Measurements from ENCODE around the gene UBALD2. TPM values are rescaled to one million over a fixed set of nuclear protein-coding genes. Genes with fewer than 3 reads are reported as not detected.

UBALD2 gene
- total RNA-seq, 1 donor from 2014 or later, result 212 TPM

DNA sequence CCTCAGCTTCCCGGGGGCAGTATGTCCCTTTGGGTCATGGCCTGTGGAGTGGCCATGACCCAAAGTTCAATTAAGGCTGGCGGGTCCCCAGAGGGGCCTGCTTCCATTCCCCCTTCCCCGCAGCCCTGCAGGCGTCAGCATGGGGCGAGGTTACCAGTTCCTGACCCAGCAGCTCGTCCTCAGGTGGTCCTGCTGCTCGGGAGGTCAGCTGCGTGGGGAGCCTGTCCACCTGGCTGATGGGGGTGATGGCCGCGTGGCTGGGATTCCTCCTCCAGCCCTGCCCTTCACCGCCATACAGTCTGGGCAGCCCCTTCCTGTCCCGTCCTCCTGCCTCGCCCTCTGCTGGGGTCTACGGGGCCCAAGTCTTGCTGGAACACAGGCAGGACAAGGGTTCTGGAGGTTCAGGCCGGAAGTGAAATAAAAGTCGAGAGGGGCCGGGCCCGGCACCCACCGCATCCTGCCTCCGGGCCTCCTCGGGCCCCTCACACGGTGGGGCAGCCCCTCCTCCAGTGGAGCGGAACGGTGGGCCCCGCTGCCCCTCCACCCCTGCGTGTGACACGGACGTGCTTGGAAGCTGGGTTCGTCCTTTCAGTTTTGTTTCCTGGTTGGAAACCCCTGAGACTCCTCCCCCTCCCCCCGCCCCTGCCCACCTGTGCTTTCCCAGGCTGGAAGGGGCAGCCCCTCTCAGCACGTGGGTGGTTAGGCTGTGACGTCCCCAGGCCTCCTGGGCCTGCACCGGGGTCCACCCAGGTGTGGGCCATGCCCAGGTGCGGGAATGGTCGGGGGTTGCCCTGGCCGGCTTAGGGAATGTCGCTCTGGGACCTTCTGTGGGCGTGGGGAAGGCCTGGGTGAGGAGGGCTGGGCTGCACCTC, 6.8 kb downstream of the UBALD2 start:
- intact Hi-C loops (cut with micrococcal nuclease), result loop anchor here (1.0 to 5.0 kb wide), 6 partner anchors 8 to 201 kb away; partner anchors contain the start of gene FOXJ1
- H3K36me3 Mint-ChIP-seq (ENCODE audit: low read depth), result peaks cover 40% of the 10 kb centered on the region
- DNase-seq (ENCODE audit: low spot score), result peak; percentile 69
- peak overlapping the region; percentile 79 for H3K4me3 Mint-ChIP-seq (ENCODE audit: low read depth)
- H3K27me3 Mint-ChIP-seq (ENCODE audit: low read depth), result no peaks in the 10 kb centered on the region
- H3K27ac Mint-ChIP-seq, result peak overlapping the region; percentile 90
- peaks cover 47% of the 10 kb centered on the region for H3K4me1 Mint-ChIP-seq (ENCODE audit: low read depth)
- no peaks in the 10 kb centered on the region for H3K9me3 Mint-ChIP-seq

GRCh38 chr17:76272541-76273444, 7.6 kb downstream of the UBALD2 start:
- Mint-ChIP-seq H3K9me3 (no peaks in the 10 kb centered on the region), H3K4me3 (ENCODE audit: low read depth) (peak overlapping the region; percentile 79), H3K27ac (peak overlapping the region; percentile 90), H3K27me3 (ENCODE audit: low read depth) (no peaks in the 10 kb centered on the region), H3K4me1 (ENCODE audit: low read depth) (peaks cover 48% of the 10 kb centered on the region), H3K36me3 (ENCODE audit: low read depth) (peaks cover 33% of the 10 kb centered on the region)
- intact Hi-C loops (cut with micrococcal nuclease), result loop anchor here (1.0 to 5.0 kb wide), 6 partner anchors 8 to 202 kb away; partner anchors contain the start of gene FOXJ1
- no peak for DNase-seq (ENCODE audit: low spot score)

- H3K9me3 Mint-ChIP-seq, result no peaks in the 10 kb centered on the region
- H3K36me3 Mint-ChIP-seq (ENCODE audit: low read depth), result peaks cover 27% of the 10 kb centered on the region
- no peak for DNase-seq (ENCODE audit: low spot score)
- peak overlapping the region; percentile 90 for H3K27ac Mint-ChIP-seq
- H3K27me3 Mint-ChIP-seq (ENCODE audit: low read depth), result no peaks in the 10 kb centered on the region
- no peak overlapping the region for H3K4me3 Mint-ChIP-seq (ENCODE audit: low read depth)
- intact Hi-C loops (cut with micrococcal nuclease), result loop anchor here (2.0 to 5.0 kb wide), 4 partner anchors 41 to 203 kb away; partner anchors contain the start of gene FOXJ1
- peaks cover 43% of the 10 kb centered on the region for H3K4me1 Mint-ChIP-seq (ENCODE audit: low read depth)
These were observed 8.4 kb downstream of the UBALD2 start for GRCh38 chr17:76273445-76274111.

DNA sequence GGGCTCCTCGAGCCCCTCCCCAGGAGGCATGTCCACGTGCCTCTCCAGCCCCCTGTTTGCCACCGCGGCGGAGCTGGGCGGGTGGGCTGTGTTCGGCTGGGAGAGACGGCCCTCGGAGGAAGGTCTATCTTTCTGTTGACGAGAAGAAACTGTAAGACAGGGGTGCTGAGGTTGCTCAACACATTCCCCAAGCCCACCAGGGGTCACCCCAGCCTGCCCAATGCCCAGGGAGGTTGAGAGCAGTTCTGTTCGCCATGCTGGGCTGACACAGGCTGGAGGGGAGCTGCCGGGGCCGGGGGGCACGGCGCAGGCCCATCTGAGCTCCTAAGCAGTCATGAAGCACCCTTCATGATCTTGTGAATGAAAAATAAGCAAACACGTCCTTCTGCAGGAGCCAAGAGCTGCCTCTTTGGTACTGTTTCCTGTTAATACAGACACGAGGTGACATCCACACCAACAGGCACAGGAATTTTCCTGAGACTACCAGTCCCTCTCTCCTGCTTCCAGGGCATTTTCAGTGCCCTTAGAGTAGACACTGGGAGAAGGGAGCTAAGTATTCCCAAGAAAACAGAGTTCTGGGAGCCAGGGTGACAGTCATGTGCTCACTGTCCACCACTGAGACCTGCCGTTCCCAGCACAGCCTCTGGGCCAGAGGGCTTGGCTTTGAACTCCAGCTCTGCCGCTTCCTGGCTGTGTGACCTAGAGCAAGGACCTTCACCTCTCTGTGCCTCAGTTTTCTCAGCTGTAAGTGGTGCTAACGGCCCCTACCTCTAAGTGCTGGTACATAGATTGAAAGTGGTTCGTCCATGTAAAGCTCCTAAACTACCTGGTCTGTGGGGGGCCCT, 9.2 kb downstream of the UBALD2 start:
- Mint-ChIP-seq H3K4me1 (ENCODE audit: low read depth) (peaks cover 36% of the 10 kb centered on the region), H3K36me3 (ENCODE audit: low read depth) (peaks cover 21% of the 10 kb centered on the region), H3K9me3 (no peaks in the 10 kb centered on the region), H3K27me3 (ENCODE audit: low read depth) (no peaks in the 10 kb centered on the region), H3K27ac (peak overlapping the region; percentile 33), H3K4me3 (ENCODE audit: low read depth) (no peak overlapping the region)
- no peak for DNase-seq (ENCODE audit: low spot score)
- intact Hi-C loops (cut with micrococcal nuclease), result loop anchor here (5.0 kb wide), 2 partner anchors 42 to 132 kb away; partner anchors contain the start of gene FOXJ1

DNA sequence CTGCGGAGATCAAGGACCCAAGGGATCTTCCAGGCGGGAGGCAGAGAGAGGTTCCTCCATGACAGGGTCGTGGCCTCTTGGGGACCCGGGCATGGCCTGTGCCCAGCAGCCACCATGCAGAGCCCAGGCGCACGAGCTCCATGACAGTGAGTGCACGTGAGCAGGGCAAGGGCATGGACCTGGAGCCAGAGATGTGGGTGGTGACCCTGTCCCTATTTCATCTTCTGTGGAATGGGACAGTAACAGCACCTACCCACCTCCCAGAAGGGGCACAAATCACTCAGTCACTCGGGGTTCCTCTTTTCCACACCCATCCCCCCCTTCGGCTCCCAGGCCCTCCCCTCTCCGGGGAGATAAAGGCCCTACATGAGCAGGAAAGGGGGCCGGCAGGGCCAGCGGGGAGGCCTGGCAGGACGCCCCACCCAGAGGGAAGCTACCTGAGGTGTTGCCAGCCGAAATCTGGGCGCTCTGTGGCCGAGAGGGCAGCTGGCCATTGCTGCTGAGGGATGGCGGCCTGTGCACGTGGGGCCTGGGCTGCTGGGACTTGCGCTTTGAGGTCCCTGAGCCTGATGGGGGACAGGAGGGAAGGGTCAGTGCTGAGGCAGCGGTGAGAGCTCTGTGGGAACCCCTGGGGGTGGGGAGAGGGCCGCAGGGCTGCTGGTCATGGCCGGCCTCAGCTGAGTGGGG, 10.4 kb downstream of the UBALD2 start:
- Mint-ChIP-seq H3K27ac (no peak overlapping the region), H3K9me3 (no peaks in the 10 kb centered on the region), H3K4me1 (ENCODE audit: low read depth) (peaks cover 31% of the 10 kb centered on the region), H3K36me3 (ENCODE audit: low read depth) (peaks cover 13% of the 10 kb centered on the region), H3K27me3 (ENCODE audit: low read depth) (no peaks in the 10 kb centered on the region), H3K4me3 (ENCODE audit: low read depth) (no peak overlapping the region)
- no peak for DNase-seq (ENCODE audit: low spot score)
- intact Hi-C loops (cut with micrococcal nuclease), result no loop called here

- Mint-ChIP-seq H3K9me3 (no peaks in the 10 kb centered on the region), H3K27me3 (ENCODE audit: low read depth) (no peaks in the 10 kb centered on the region), H3K27ac (no peak overlapping the region), H3K36me3 (ENCODE audit: low read depth) (peaks cover 8% of the 10 kb centered on the region), H3K4me3 (ENCODE audit: low read depth) (no peak overlapping the region), H3K4me1 (ENCODE audit: low read depth) (peaks cover 26% of the 10 kb centered on the region)
- no peak for DNase-seq (ENCODE audit: low spot score)
- intact Hi-C loops (cut with micrococcal nuclease), result no loop called here
These were observed 10.9 kb downstream of the UBALD2 start for GRCh38 chr17:76276069-76276431.

DNA sequence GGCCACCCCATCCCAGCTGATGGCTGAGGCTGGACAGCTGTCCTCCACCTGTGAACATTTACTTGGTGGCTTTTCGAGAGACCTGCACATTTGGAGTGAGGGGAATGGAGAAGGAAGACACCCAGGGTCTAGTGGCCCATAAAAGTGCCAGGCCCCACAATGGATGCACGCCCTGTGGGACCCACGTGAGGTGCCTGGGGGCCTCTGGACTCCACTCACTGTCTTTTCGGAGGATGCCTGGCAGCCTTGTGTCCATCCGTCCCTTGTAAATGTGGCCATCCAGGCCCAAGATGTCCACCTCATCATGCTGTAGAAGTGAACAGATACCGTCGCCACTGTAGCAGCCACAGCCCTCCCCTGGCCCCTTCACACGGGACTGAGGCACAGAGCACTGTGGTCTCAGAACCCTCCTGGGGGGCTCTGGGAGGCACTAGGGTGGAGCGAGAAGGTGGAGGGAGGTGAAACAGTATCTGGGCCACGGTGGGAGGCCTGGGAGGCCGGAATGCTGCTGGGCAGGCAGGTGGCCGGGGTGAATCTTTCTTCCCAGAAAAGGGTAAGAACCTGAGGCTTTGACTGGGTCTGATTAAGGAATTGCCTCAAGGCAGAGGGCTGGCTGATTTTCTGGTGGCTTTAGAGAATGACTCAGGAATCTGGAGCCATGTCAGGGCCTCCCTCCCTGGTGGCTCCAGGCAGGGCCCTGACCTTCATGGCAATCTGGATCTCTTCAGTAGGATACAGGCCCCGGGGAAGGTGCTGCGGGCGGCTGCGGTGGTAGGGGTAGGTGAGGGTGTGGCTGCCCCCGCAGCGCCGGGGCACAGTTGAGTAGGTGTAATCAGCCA, 11.5 kb downstream of the UBALD2 start:
- Mint-ChIP-seq H3K27ac (peak overlapping the region; percentile 34), H3K27me3 (ENCODE audit: low read depth) (no peaks in the 10 kb centered on the region), H3K9me3 (no peaks in the 10 kb centered on the region), H3K4me3 (ENCODE audit: low read depth) (no peak overlapping the region), H3K36me3 (ENCODE audit: low read depth) (peaks cover 2% of the 10 kb centered on the region), H3K4me1 (ENCODE audit: low read depth) (peaks cover 22% of the 10 kb centered on the region)
- DNase-seq (ENCODE audit: low spot score), result no peak
- intact Hi-C loops (cut with micrococcal nuclease), result no loop called here

GRCh38 chr17:76277300-76278267, 12.4 kb downstream of the UBALD2 start:
- no peak for DNase-seq (ENCODE audit: low spot score)
- no peaks in the 10 kb centered on the region for H3K36me3 Mint-ChIP-seq (ENCODE audit: low read depth)
- peaks cover 20% of the 10 kb centered on the region for H3K4me1 Mint-ChIP-seq (ENCODE audit: low read depth)
- intact Hi-C loops (cut with micrococcal nuclease), result no loop called here
- no peak overlapping the region for H3K4me3 Mint-ChIP-seq (ENCODE audit: low read depth)
- H3K27ac Mint-ChIP-seq, result peak overlapping the region; percentile 44
- H3K27me3 Mint-ChIP-seq (ENCODE audit: low read depth), result no peaks in the 10 kb centered on the region
- H3K9me3 Mint-ChIP-seq, result no peaks in the 10 kb centered on the region

GRCh38 chr17:76278268-76278908, 13.2 kb downstream of the UBALD2 start:
- Mint-ChIP-seq H3K36me3 (ENCODE audit: low read depth) (no peaks in the 10 kb centered on the region), H3K27me3 (ENCODE audit: low read depth) (no peaks in the 10 kb centered on the region), H3K4me1 (ENCODE audit: low read depth) (peaks cover 13% of the 10 kb centered on the region), H3K4me3 (ENCODE audit: low read depth) (no peak overlapping the region), H3K9me3 (no peaks in the 10 kb centered on the region), H3K27ac (no peak overlapping the region)
- DNase-seq (ENCODE audit: low spot score), result no peak
- intact Hi-C loops (cut with micrococcal nuclease), result no loop called here

Data from activated T-helper 2 cell treated with anti-CD3 and anti-CD28 coated beads, Interferon-gamma antibody, Interleukin-2, Interleukin-4, amounts not matched to agents 10 μg/mL and 5 μg/mL and 100 μg/mL, durations not matched to agents 14 hours and 24 hours and 36 hours (primary cell).